Lower lobe of right lung (tissue), 2 donors: ENCODE data around the gene FAM53B. TPM values are rescaled to one million over a fixed set of nuclear protein-coding genes. Genes with fewer than 3 reads are reported as not detected.

Experiments
- ATAC-seq, 2 donors: fragments of 200-7000 bp; cut with Tn5 transposase; one replicate each; pipeline ENCODE4 v1.9.1; 2020 to 2022; ENCODE audit warnings: mild to moderate bottlenecking in 2 of 2, moderate library complexity in 2 of 2
- DNase-seq: peaks from one replicate; pipeline ENCODE4 v3.0.0-alpha.2; 2020
- H3K27ac ChIP-seq: fragments of 200-600 bp; one replicate; pipeline ENCODE4 v1.8.0; 2022
- H3K27me3 ChIP-seq: fragments of 200-600 bp; one replicate; pipeline ENCODE4 v1.8.0; 2022; ENCODE audit warnings: low read depth
- H3K36me3 ChIP-seq: fragments of 200-600 bp; one replicate; pipeline ENCODE4 v1.8.0; 2022; ENCODE audit warnings: mild to moderate bottlenecking
- H3K4me1 ChIP-seq: fragments of 200-600 bp; one replicate; pipeline ENCODE4 v1.8.0; 2022
- H3K4me3 ChIP-seq: fragments of 200-600 bp; one replicate; pipeline ENCODE4 v1.8.0; 2022; ENCODE audit warnings: mild to moderate bottlenecking
- H3K9me3 ChIP-seq: fragments of 200-600 bp; one replicate; pipeline ENCODE4 v1.8.0; 2022
- intact Hi-C: fragments of 100-400 bp; cut with DNase I; formaldehyde crosslinking; loops from one replicate; pipeline ENCODE4 v1.11.0; 2022
- total RNA-seq: library from RNA; stranded (reverse); fragmentation: NEBNext Ultra II Directional; extraction: Animal tissue kit (Norgen Biotek cat#: 25700); gene quantifications from one replicate; pipeline ENCODE4 v1.2.1, GENCODE V29; 2021
- TF ChIP-seq, protein P1 (sequence below): fragments of 200-600 bp; IDR thresholded peaks from one replicate; pipeline ENCODE4 v1.8.0; 2022; ENCODE audit warnings: antibody characterized with exemption, mild to moderate bottlenecking
- donor health status: DM: no; HTN: yes; CAD: no; lungs with severe emphysema.

FAM53B gene
- total RNA-seq, 1 donor from 2014 or later = 40.7 TPM

DNA sequence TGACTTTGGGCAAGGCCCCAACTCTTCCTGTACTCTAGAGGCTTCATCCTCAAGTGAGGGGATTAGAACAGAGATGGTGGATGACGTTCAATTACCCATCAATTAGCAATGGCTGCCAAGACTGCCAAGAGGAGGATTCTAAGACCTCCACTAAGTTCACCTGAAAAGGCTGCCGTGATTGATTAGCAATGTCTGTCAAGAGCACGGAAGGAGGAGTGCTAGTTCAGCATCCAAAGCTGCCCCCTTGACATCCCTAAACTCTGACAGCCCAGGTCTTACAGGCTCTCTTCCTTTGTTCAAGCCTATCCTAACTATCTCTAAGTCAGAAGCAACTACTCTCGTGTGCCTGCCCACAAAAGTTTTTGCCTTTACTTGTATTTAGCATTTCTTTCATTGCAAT, 68.4 kb downstream of the FAM53B start:
- Histone ChIP-seq H3K27ac (no peak overlapping the region), H3K27me3 (no peaks in the 10 kb centered on the region), H3K4me1 (peaks cover 99% of the 10 kb centered on the region), H3K36me3 (peaks cover 9% of the 10 kb centered on the region), H3K4me3 (no peak overlapping the region), H3K9me3 (no peaks in the 10 kb centered on the region)
- intact Hi-C loops = no loop called here
- TF ChIP-seq, protein P1, sequence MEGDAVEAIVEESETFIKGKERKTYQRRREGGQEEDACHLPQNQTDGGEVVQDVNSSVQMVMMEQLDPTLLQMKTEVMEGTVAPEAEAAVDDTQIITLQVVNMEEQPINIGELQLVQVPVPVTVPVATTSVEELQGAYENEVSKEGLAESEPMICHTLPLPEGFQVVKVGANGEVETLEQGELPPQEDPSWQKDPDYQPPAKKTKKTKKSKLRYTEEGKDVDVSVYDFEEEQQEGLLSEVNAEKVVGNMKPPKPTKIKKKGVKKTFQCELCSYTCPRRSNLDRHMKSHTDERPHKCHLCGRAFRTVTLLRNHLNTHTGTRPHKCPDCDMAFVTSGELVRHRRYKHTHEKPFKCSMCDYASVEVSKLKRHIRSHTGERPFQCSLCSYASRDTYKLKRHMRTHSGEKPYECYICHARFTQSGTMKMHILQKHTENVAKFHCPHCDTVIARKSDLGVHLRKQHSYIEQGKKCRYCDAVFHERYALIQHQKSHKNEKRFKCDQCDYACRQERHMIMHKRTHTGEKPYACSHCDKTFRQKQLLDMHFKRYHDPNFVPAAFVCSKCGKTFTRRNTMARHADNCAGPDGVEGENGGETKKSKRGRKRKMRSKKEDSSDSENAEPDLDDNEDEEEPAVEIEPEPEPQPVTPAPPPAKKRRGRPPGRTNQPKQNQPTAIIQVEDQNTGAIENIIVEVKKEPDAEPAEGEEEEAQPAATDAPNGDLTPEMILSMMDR = no peak
- no peak for DNase-seq
- ATAC-seq = no peak

DNA sequence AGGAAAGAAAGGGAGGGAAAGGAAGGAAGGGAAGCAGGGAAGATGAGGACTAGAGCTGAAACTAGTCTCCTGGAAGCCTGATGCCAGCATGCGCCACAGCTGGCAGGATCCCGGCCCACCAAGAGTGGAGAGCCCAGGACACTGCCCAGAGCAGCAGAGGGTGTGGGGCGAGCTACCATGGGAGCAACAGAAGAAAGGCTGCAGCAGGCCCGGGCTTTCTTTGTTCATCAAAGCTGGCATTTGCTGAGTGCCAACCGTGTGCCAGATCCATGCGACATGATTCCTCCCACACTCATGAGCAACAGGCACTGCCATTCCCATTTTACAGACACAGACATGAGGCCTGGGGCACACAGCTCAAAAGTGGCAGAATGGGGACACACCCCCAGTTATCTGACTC, 68.9 kb downstream of the FAM53B start:
- Histone ChIP-seq H3K4me1 (peaks cover 99% of the 10 kb centered on the region), H3K27ac (peak overlapping the region; percentile 5), H3K4me3 (no peak overlapping the region), H3K36me3 (peaks cover 6% of the 10 kb centered on the region), H3K9me3 (no peaks in the 10 kb centered on the region), H3K27me3 (no peaks in the 10 kb centered on the region)
- DNase-seq = peak; percentile 42
- intact Hi-C loops = no loop called here
- no peak for ATAC-seq
- TF ChIP-seq, protein P1 = no peak

DNA sequence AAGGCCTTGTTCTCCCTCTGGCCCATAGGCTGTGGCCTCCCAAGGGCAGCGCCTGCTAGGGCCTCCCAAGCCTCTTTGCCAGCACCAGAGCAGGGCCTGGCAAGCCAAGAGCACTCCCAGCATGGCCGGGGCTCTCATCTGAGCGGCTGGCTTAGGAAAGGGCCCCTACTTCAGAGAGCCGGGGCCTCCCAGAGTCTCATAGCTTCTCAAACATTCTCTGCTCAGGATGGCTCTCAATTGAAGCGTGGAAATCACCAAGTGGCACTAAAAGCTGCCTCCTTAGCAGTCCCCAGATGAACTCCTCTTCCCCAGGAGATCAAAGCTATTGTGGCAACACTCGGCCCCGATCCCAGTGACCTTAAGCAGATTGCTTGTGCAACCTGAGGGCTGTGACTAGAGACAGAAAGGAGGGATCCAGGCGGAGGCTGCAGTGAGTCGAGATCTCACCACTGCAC, 69.4 kb downstream of the FAM53B start:
- H3K9me3 ChIP-seq = no peaks in the 10 kb centered on the region
- DNase-seq = peak; percentile 77
- TF ChIP-seq, protein P1 = no peak
- peak overlapping the region; percentile 64 for H3K27ac ChIP-seq
- intact Hi-C loops = no loop called here
- peak; percentile 71 to 76 for ATAC-seq
- no peaks in the 10 kb centered on the region for H3K27me3 ChIP-seq
- peaks cover 1% of the 10 kb centered on the region for H3K36me3 ChIP-seq
- H3K4me1 ChIP-seq = peaks cover 99% of the 10 kb centered on the region
- no peak overlapping the region for H3K4me3 ChIP-seq

DNA sequence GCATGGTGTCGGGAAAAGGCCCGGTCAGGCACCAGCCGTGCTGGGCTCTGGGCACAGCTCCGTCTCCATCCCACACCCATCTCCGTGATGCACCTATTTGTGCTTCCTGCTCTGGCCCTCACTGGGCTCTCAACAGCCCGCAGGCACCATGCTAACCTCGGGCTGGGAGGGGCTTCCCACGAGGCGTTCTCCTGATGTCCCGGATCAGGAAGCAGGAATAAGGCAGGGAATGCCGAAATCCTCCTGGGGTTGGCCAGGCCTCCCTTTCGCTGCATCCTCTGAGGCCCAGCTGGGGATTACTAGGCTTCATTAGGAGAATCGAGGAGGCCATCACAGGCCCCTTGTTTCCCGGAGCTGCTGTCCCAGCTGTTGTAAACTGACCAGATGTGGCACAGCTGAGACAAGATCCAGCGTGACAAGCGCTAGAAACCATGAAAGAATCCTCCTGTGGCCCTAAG, 72.0 kb downstream of the FAM53B start:
- ATAC-seq (no peak), DNase-seq (peak; percentile 39)
- Histone ChIP-seq H3K4me1 (peaks cover 98% of the 10 kb centered on the region), H3K36me3 (no peaks in the 10 kb centered on the region), H3K9me3 (no peaks in the 10 kb centered on the region), H3K4me3 (no peak overlapping the region), H3K27ac (peak overlapping the region; percentile 53), H3K27me3 (no peaks in the 10 kb centered on the region)
- intact Hi-C loops = no loop called here
- TF ChIP-seq, protein P1 = no peak

DNA sequence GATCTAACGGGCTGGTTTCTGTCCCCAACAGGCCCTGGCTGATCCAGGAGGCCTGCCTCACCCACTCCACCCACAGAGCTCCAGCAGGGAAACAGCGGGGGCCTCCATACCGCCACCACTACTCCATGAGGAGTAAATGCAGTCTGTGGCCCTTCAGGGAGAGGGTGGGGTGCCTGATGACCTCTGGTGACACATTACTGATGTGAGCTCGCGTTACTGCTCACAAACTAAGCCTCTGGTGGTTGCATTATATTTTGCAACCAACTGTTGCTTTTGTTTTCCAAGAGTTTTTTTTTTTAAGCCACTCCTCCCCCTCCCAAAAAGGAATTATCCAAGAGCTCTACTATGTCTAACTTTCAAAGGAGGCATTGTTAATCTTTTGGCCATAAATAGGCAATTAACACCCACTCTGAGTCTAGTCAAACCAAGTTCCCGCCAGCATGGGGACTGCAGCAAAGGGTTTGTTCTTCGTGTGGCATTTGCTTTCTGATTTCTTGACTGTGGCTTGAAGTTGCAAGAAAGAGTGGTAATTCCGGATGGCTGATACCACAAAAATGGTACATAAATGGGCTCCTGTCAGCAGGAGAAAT, 72.6 kb downstream of the FAM53B start:
- peak; percentile 72 for DNase-seq
- intact Hi-C loops = no loop called here
- Histone ChIP-seq H3K9me3 (no peaks in the 10 kb centered on the region), H3K27me3 (no peaks in the 10 kb centered on the region), H3K27ac (peak overlapping the region; percentile 53), H3K4me3 (no peak overlapping the region), H3K4me1 (peaks cover 96% of the 10 kb centered on the region), H3K36me3 (peaks cover 5% of the 10 kb centered on the region)
- ATAC-seq = peak; percentile 32 to 61
- TF ChIP-seq, protein P1 = peak; percentile 33
